Measurements from ENCODE around the gene SHB. TPM values are rescaled to one million over a fixed set of nuclear protein-coding genes. Genes with fewer than 3 reads are reported as not detected.
A peak's percentile ranks its signal among the peaks of the same experiment; 100 is the strongest.

Gene SHB
- total and polyA plus RNA-seq, 2 of the 8 experiments (the other 6 are each of a cell fraction or from before 2014, with no cell fraction given): 4.1 to 12.6 TPM

DNA sequence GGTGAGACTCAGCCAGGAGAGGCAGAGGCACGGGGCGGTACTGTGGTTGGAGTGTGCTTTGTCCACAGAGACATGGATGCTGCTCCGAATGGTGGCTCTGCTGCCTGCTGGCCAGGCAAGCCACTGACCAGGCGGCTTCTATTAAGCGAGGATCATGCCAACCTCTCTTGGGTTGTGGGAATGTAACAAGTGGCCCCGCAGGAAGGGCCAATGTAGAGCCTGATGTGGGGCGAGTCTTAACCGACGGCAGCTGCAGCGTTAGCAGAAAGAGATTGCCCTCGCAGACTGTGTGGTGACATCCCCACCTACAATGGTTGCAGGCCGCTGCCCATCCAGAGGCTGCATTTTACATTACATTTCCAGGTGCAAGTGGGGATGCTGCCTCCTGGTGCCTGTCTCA, 118.5 kb downstream of the SHB start:
- no peak overlapping the region; the same call in 1 of the 2 replicates for H2BK5ac ChIP-seq (ENCODE audit: low read depth, low read length)
- peaks cover 2 to 5% of the 10 kb centered on the region in 2 experiments for H4K20me1 ChIP-seq (replicated peaks in 1 of 2; ENCODE audit: control insufficient read depth in 1 of 2, insufficient read depth in 2 of 2, low read length in 2 of 2)
- no peak overlapping the region for H3K27ac ChIP-seq (ENCODE audit: low read depth, low read length)
- no peak overlapping the region for H3K23ac ChIP-seq (ENCODE audit: insufficient read length)
- H3K36me3 ChIP-seq (ENCODE audit: control insufficient read depth in 2 of 4, insufficient read depth in 4 of 4, low read length in 3 of 4): peaks cover 0 to 20% (median under 1%) of the 10 kb centered on the region in 4 experiments; a peak in 4 of 8 replicates
- H3K27me3 ChIP-seq (replicated peaks in 1 of 4; ENCODE audit: control insufficient read depth in 3 of 4, extremely low read depth in 1 of 4, insufficient read depth in 3 of 4, low read length in 3 of 4): no peaks in the 10 kb centered on the region
- no peak overlapping the region for H3K4me3 ChIP-seq (ENCODE audit: extremely low read depth in 1 of 4, insufficient read depth in 2 of 4, low read depth in 3 of 4, low read length in 4 of 4)
- FAIRE-seq (no peak), DNase-seq (ENCODE audit: low read depth in 1 of 2, low spot score in 2 of 2) (no peak)
- CTCF ChIA-PET (ENCODE audit: partially characterized antibody): interaction anchor here (0.7 to 3.4 kb wide), 11 partner anchors 8 to 95 kb away, joined by 3 to 23 read pairs (median 4); no protein-coding TSS in a partner anchor
- H4K8ac ChIP-seq (ENCODE audit: extremely low read depth, insufficient read depth, low read length): no peak overlapping the region
- no peak overlapping the region for H3K14ac ChIP-seq (ENCODE audit: insufficient read length)
- H2AK5ac ChIP-seq (ENCODE audit: low read depth, low read length): no peak overlapping the region
- no peaks in the 10 kb centered on the region for H3K79me2 ChIP-seq (ENCODE audit: control insufficient read depth in 1 of 2, insufficient read depth in 2 of 2, low read length in 2 of 2)
- H4K91ac ChIP-seq (replicated peaks; ENCODE audit: insufficient read length, low read length): no peak overlapping the region
- H3K79me1 ChIP-seq (ENCODE audit: low read depth, low read length): no peaks in the 10 kb centered on the region
- H3K4me2 ChIP-seq (ENCODE audit: insufficient read depth in 1 of 2, low read depth in 2 of 2, low read length in 2 of 2): no peak overlapping the region
- no peak overlapping the region for H3K4ac ChIP-seq (replicated peaks; ENCODE audit: insufficient read length, low read depth, low read length)
- no peak overlapping the region for H2BK15ac ChIP-seq (ENCODE audit: low read length)
- no peak overlapping the region for H4K5ac ChIP-seq (ENCODE audit: insufficient read length, low read depth, low read length)
- 0 out of 2 replicates have a peak, but pooled peaks cover under 1% of the 10 kb centered on the region for H3K23me2 ChIP-seq (ENCODE audit: low read depth, low read length)
- H2BK20ac ChIP-seq (ENCODE audit: low read length): no peak overlapping the region
- POLR2A ChIA-PET (ENCODE audit: partially characterized antibody): no interaction called here
- H3K18ac ChIP-seq (ENCODE audit: extremely low read depth, low read length): no peak overlapping the region
- WGBS, 2 experiments (ENCODE audit: extremely low coverage in 1 of 2, insufficient coverage in 1 of 2, insufficient read length in 1 of 2, insufficient replicate concordance in 2 of 2, low coverage in 1 of 2, low lambda C conversion rate in 2 of 2, missing lambda C conversion rate in 1 of 2): 86% methylated on average over 12 of the region's 12 CpGs; no CpG with 5 or more reads in 1 of the 2 experiments
- no peak overlapping the region for H2BK120ac ChIP-seq (replicated peaks; ENCODE audit: low read depth, low read length)
- H3K9ac ChIP-seq (replicated peaks in 1 of 4; ENCODE audit: extremely low read depth in 1 of 4, low read depth in 3 of 4, low read length in 3 of 4): no peak overlapping the region
- no peak overlapping the region for H3K56ac ChIP-seq (replicated peaks; ENCODE audit: insufficient read length, low read depth, low read length)
- H2BK12ac ChIP-seq (ENCODE audit: low read depth, low read length): no peak overlapping the region
- H3K9me3 ChIP-seq (ENCODE audit: insufficient read depth in 2 of 2, low read depth in 1 of 2, low read length in 1 of 2): no peaks in the 10 kb centered on the region
- TF ChIP-seq KDM1A (IDR thresholded peaks at IDR 0.05; ENCODE audit: borderline replicate concordance, low read length) (no peak), RAD21 (IDR thresholded peaks at IDR 0.05 in 1 of 2, conservative IDR thresholded peaks at IDR 0.05 in 1 of 2; ENCODE audit: low read depth in 2 of 2, low read length in 2 of 2) (peak in 1 of 2 experiments; percentile 41; a peak in 1 of 4 replicates)
- TF ChIP-seq, protein P1, sequence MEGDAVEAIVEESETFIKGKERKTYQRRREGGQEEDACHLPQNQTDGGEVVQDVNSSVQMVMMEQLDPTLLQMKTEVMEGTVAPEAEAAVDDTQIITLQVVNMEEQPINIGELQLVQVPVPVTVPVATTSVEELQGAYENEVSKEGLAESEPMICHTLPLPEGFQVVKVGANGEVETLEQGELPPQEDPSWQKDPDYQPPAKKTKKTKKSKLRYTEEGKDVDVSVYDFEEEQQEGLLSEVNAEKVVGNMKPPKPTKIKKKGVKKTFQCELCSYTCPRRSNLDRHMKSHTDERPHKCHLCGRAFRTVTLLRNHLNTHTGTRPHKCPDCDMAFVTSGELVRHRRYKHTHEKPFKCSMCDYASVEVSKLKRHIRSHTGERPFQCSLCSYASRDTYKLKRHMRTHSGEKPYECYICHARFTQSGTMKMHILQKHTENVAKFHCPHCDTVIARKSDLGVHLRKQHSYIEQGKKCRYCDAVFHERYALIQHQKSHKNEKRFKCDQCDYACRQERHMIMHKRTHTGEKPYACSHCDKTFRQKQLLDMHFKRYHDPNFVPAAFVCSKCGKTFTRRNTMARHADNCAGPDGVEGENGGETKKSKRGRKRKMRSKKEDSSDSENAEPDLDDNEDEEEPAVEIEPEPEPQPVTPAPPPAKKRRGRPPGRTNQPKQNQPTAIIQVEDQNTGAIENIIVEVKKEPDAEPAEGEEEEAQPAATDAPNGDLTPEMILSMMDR (IDR thresholded peaks at IDR 0.05; ENCODE audit: control extremely low read depth in 1 of 3, insufficient read depth in 1 of 3, low read depth in 1 of 3, low read length in 3 of 3): peak in 1 of 3 experiments; percentile 15; a peak in 2 of 4 replicates
- no peak overlapping the region for H2AFZ ChIP-seq (ENCODE audit: low read length)
- H3K4me1 ChIP-seq (replicated peaks in 1 of 4; ENCODE audit: control insufficient read depth in 3 of 4, insufficient read depth in 4 of 4, low read length in 3 of 4): peaks cover 0 to 2% (median under 1%) of the 10 kb centered on the region in 4 experiments; a peak in 4 of 7 replicates
